PFSK-1 (cell line): ENCODE measurements around the gene IL17B.

Experiments
- FOXP2 ChIP-seq: optimal IDR thresholded peaks from 2 replicates; pipeline ENCODE3; 2011; ENCODE audit warnings: borderline replicate concordance, control low read depth, inconsistent platforms; ENCODE audit not compliant: insufficient read depth; ENCODE audit errors: extremely low read length, extremely low read depth
- POLR2AphosphoS5 ChIP-seq: IDR thresholded peaks from 2 replicates; pipeline ENCODE4 v1.6.1; 2012; ENCODE audit warnings: low read depth, mild to moderate bottlenecking, control low read depth, low read length, moderate library complexity
- REST ChIP-seq, 2 experiments: IDR thresholded peaks; 2 replicates each; pipeline versions ENCODE4 v1.6.1 to v1.8.0; 2011 to 2012; ENCODE audit warnings: low read depth in 2 of 2, low read length in 2 of 2, control low read depth in 1 of 2, inconsistent platforms in 1 of 2, mild to moderate bottlenecking in 1 of 2, moderate library complexity in 1 of 2; ENCODE audit not compliant: insufficient read depth in 1 of 2
- SIN3A ChIP-seq: IDR thresholded peaks from 2 replicates; pipeline ENCODE4 v1.6.1; 2012; ENCODE audit warnings: mild to moderate bottlenecking, low read length, moderate library complexity, borderline replicate concordance; ENCODE audit not compliant: insufficient read depth
- TAF1 ChIP-seq: IDR thresholded peaks from 2 replicates; pipeline ENCODE4 v1.6.1; 2012; ENCODE audit warnings: low read length, control low read depth, borderline replicate concordance; ENCODE audit not compliant: insufficient read depth

The IL17B gene

GRCh38 chr5:149376104-149376503, 3.0 kb downstream of the IL17B start:
- TF ChIP-seq REST (IDR thresholded peaks at IDR 0.05; ENCODE audit: insufficient read depth in 1 of 2, low read depth in 2 of 2, low read length in 2 of 2) (no peak), POLR2AphosphoS5 (no peak), FOXP2 (no peak), TAF1 (no peak), SIN3A (no peak)

- TF ChIP-seq TAF1 (no peak), POLR2AphosphoS5 (no peak), FOXP2 (no peak), REST (IDR thresholded peaks at IDR 0.05; ENCODE audit: insufficient read depth in 1 of 2, low read depth in 2 of 2, low read length in 2 of 2) (no peak), SIN3A (no peak)
Measured at GRCh38 chr5:149375434-149375833, 3.7 kb downstream of the IL17B start.

GRCh38 chr5:149374801-149375200, 4.3 kb downstream of the IL17B start:
- TF ChIP-seq POLR2AphosphoS5 (no peak), FOXP2 (no peak), REST (IDR thresholded peaks at IDR 0.05; ENCODE audit: insufficient read depth in 1 of 2, low read depth in 2 of 2, low read length in 2 of 2) (no peak), TAF1 (no peak), SIN3A (no peak)

GRCh38 chr5:149374303-149374702, 4.8 kb downstream of the IL17B start:
- TF ChIP-seq TAF1 (no peak), POLR2AphosphoS5 (no peak), SIN3A (no peak), REST (IDR thresholded peaks at IDR 0.05; ENCODE audit: insufficient read depth in 1 of 2, low read depth in 2 of 2, low read length in 2 of 2) (no peak), FOXP2 (no peak)

GRCh38 chr5:149372932-149373331, 6.2 kb downstream of the IL17B start:
- TF ChIP-seq TAF1 (no peak), REST (IDR thresholded peaks at IDR 0.05; ENCODE audit: insufficient read depth in 1 of 2, low read depth in 2 of 2, low read length in 2 of 2) (no peak), FOXP2 (no peak), SIN3A (no peak), POLR2AphosphoS5 (no peak)
